HepG2 (cell line): ENCODE results near the gene LRRC73. TPM values are rescaled to one million over a fixed set of nuclear protein-coding genes. Genes with fewer than 3 reads are reported as not detected.
A peak's percentile ranks its signal among the peaks of the same experiment; 100 is the strongest.

ENCODE experiments used
- DNMT1 ChIP-seq: sonication (generic); formaldehyde crosslinking; IDR thresholded peaks from 2 replicates; pipeline ENCODE4 v1.5.1; 2020; ENCODE audit warnings: mild to moderate bottlenecking, missing genetic modification reagents
- HOXD1 ChIP-seq: sonication (generic); formaldehyde crosslinking; IDR thresholded peaks from 2 replicates; pipeline ENCODE4 v1.5.0; 2020; ENCODE audit warnings: missing genetic modification reagents
- NPAS2 ChIP-seq: sonication (generic); formaldehyde crosslinking; IDR thresholded peaks from 2 replicates; pipeline ENCODE4 v1.8.0; 2022; ENCODE audit warnings: mild to moderate bottlenecking, missing genetic modification reagents, borderline replicate concordance
- NR2F6 ChIP-seq, 2 experiments: IDR thresholded peaks; 2 replicates each; pipeline ENCODE4 v1.6.1; 2016; ENCODE audit warnings: antibody characterized with exemption in 1 of 2, mild to moderate bottlenecking in 1 of 2
- SP4 ChIP-seq: sonication (generic); formaldehyde crosslinking; IDR thresholded peaks from 2 replicates; pipeline ENCODE4 v1.8.1; 2023; ENCODE audit warnings: mild to moderate bottlenecking, missing genetic modification reagents
- TIGD3 ChIP-seq: sonication (generic); formaldehyde crosslinking; IDR thresholded peaks from 2 replicates; pipeline ENCODE4 v1.5.1; 2020; ENCODE audit warnings: mild to moderate bottlenecking, missing genetic modification reagents, borderline replicate concordance
- ZFX ChIP-seq: sonication (generic); formaldehyde crosslinking; IDR thresholded peaks from 2 replicates; pipeline ENCODE4 v1.4.0; 2020; ENCODE audit warnings: mild to moderate bottlenecking, low read depth, missing genetic modification reagents, moderate library complexity
- ZFY ChIP-seq: sonication (generic); formaldehyde crosslinking; IDR thresholded peaks from 2 replicates; pipeline ENCODE4 v1.4.0; 2020; ENCODE audit warnings: missing genetic modification reagents
- ZNF142 ChIP-seq: sonication (generic); formaldehyde crosslinking; IDR thresholded peaks from 2 replicates; pipeline ENCODE4 v1.4.0; 2020; ENCODE audit warnings: missing genetic modification reagents
- ZNF784 ChIP-seq: sonication (generic); formaldehyde crosslinking; IDR thresholded peaks from 2 replicates; pipeline ENCODE4 v1.5.1; 2020; ENCODE audit warnings: missing genetic modification reagents, mild to moderate bottlenecking, borderline replicate concordance
- ZUFSP ChIP-seq: sonication (generic); formaldehyde crosslinking; IDR thresholded peaks from 2 replicates; pipeline ENCODE4 v1.9.0; 2021; ENCODE audit warnings: missing genetic modification reagents, mild to moderate bottlenecking, borderline replicate concordance
- polyA plus RNA-seq, 8 experiments: library from polyadenylated mRNA; depleted of rRNA in 3 of 8; stranded (reverse) in 7 of 8; unstranded in 1 of 8; fragments of >200 nt; fragmentation: Illumina TruSeq in 4 of 8; extraction: Trizol in 4 of 8; gene quantifications; 2 replicates each; pipeline versions ENCODE4 v1.2.1 to v1.2.3, GENCODE V29; 2011 to 2016; ENCODE audit warnings: low read depth in 4 of 8, missing spikeins in 1 of 8, mixed read lengths in 1 of 8; ENCODE audit not compliant: insufficient read depth in 1 of 8
- total RNA-seq, 5 experiments: library from RNA; depleted of rRNA; stranded (reverse); fragments of >200 nt; fragmentation: Illumina TruSeq; extraction: Trizol; gene quantifications; 2 replicates each; pipeline ENCODE4 v1.2.3, GENCODE V29; 2016; ENCODE audit warnings: low read depth in 1 of 5
- TF ChIP-seq, protein P1 (sequence below): sonication (generic); formaldehyde crosslinking; IDR thresholded peaks from 2 replicates; pipeline ENCODE4 v1.4.0; 2020; ENCODE audit warnings: mild to moderate bottlenecking, missing genetic modification reagents
- TF ChIP-seq, protein P2 (sequence below): sonication (generic); formaldehyde crosslinking; IDR thresholded peaks from 2 replicates; pipeline ENCODE4 v1.4.0; 2020; ENCODE audit warnings: mild to moderate bottlenecking, missing genetic modification reagents

LRRC73 gene
- total and polyA plus RNA-seq, 2 of the 13 experiments (the other 11 are each of a cell fraction or from before 2014, with no cell fraction given), result 0.11 to 0.12 TPM

- TF ChIP-seq ZUFSP (CRISPR knock-in tag), result no peak
- no peak for TF ChIP-seq DNMT1
- 0 out of 2 replicates have a peak, but pooled peaks have one; percentile 25 for TF ChIP-seq NR2F6 (IDR thresholded peaks at IDR 0.05)
- peak; percentile 24; the same call in 1 of the 2 replicates for TF ChIP-seq NR2F6 (CRISPR knock-in tag; IDR thresholded peaks at IDR 0.05)
- TF ChIP-seq ZFY (CRISPR knock-in tag), result peak; percentile 95
- peak; percentile 79 for TF ChIP-seq SP4
- TF ChIP-seq HOXD1 (CRISPR knock-in tag), result 0 out of 2 replicates have a peak, but pooled peaks have one; percentile 69
- peak; percentile 96 for TF ChIP-seq ZFX (CRISPR knock-in tag)
- no peak for TF ChIP-seq NPAS2 (CRISPR knock-in tag)
- peak; percentile 90 for TF ChIP-seq ZNF142
- TF ChIP-seq TIGD3 (CRISPR knock-in tag), result no peak; the same call in 1 of the 2 replicates
- 0 out of 2 replicates have a peak, but pooled peaks have one; percentile 81 for TF ChIP-seq ZNF784 (CRISPR knock-in tag)
- TF ChIP-seq, protein P1, sequence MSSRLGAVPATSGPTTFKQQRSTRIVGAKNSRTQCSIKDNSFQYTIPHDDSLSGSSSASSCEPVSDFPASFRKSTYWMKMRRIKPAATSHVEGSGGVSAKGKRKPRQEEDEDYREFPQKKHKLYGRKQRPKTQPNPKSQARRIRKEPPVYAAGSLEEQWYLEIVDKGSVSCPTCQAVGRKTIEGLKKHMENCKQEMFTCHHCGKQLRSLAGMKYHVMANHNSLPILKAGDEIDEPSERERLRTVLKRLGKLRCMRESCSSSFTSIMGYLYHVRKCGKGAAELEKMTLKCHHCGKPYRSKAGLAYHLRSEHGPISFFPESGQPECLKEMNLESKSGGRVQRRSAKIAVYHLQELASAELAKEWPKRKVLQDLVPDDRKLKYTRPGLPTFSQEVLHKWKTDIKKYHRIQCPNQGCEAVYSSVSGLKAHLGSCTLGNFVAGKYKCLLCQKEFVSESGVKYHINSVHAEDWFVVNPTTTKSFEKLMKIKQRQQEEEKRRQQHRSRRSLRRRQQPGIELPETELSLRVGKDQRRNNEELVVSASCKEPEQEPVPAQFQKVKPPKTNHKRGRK, result 0 out of 2 replicates have a peak, but pooled peaks have one; percentile 65
- TF ChIP-seq, protein P2, sequence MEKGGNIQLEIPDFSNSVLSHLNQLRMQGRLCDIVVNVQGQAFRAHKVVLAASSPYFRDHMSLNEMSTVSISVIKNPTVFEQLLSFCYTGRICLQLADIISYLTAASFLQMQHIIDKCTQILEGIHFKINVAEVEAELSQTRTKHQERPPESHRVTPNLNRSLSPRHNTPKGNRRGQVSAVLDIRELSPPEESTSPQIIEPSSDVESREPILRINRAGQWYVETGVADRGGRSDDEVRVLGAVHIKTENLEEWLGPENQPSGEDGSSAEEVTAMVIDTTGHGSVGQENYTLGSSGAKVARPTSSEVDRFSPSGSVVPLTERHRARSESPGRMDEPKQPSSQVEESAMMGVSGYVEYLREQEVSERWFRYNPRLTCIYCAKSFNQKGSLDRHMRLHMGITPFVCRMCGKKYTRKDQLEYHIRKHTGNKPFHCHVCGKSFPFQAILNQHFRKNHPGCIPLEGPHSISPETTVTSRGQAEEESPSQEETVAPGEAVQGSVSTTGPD, result 0 out of 2 replicates have a peak, but pooled peaks have one; percentile 19
These were observed 6.8 kb upstream of the LRRC73 start, which contains the start of the genes POLR1C and YIPF3 (continued) for GRCh38 chr6:43516697-43517504.
